Transverse colon (tissue), 4 donors: ENCODE measurements around the gene MUC22. TPM values are rescaled to one million over a fixed set of nuclear protein-coding genes. Genes with fewer than 3 reads are reported as not detected.
"Not testable (repeated sequence)": the region's sequence is repeated elsewhere in the genome, so short reads cannot be mapped to it uniquely, and the experiment has no call there.

Experiments
- DNase-seq: peaks from one replicate; pipeline ENCODE4 v3.0.0-alpha.2; 2019
- H3K27ac ChIP-seq, 4 donors: fragments of 200-600 bp; sonication (generic); 2 replicates each; pipeline ENCODE4 v1.5.1; 2016 to 2018; ENCODE audit warnings: inconsistent platforms in 4 of 4
- H3K27me3 ChIP-seq: fragments of 200-600 bp; sonication (generic); 2 replicates; pipeline ENCODE4 v1.5.1; 2017; ENCODE audit warnings: inconsistent platforms
- H3K36me3 ChIP-seq, 4 donors: fragments of 200-600 bp; sonication (generic); 2 replicates each; pipeline ENCODE4 v1.5.1; 2017 to 2019; ENCODE audit warnings: inconsistent platforms in 4 of 4
- H3K4me1 ChIP-seq, 4 donors: fragments of 200-600 bp; sonication (generic); 2 replicates each; pipeline ENCODE4 v1.5.1; 2017 to 2020; ENCODE audit warnings: inconsistent platforms in 4 of 4
- H3K4me3 ChIP-seq, 4 donors: fragments of 200-600 bp; sonication (generic); 1 replicate in 1 of 4; 2 replicates in 3 of 4; pipeline versions ENCODE4 v1.5.1 to v1.6.1; 2017 to 2019; ENCODE audit warnings: inconsistent platforms in 4 of 4
- H3K9me3 ChIP-seq, 2 donors: fragments of 200-600 bp; sonication (generic); 2 replicates each; pipeline ENCODE4 v1.5.1; 2017 to 2019; ENCODE audit warnings: inconsistent platforms in 2 of 2
- CTCF ChIP-seq, 5 experiments: fragments of 200-600 bp in 3 of 5; fragments of 450-650 bp in 2 of 5; sonication (generic) in 3 of 5; IDR thresholded peaks; 1 replicate in 2 of 5; 2 replicates in 3 of 5; pipeline ENCODE4 v1.5.1; 2016 to 2017; ENCODE audit warnings: antibody characterized with exemption in 5 of 5, inconsistent platforms in 3 of 5, mild to moderate bottlenecking in 2 of 5, moderate library complexity in 1 of 5
- EP300 ChIP-seq: sonication (generic); formaldehyde crosslinking; IDR thresholded peaks from one replicate; pipeline ENCODE4 v1.6.1; 2017; ENCODE audit warnings: antibody characterized with exemption, low read depth
- POLR2A ChIP-seq: fragments of 450-650 bp; IDR thresholded peaks from one replicate; pipeline ENCODE4 v1.6.1; 2016; ENCODE audit warnings: antibody characterized with exemption, mild to moderate bottlenecking, moderate library complexity
- POLR2AphosphoS5 ChIP-seq, 3 donors: sonication (generic); formaldehyde crosslinking; IDR thresholded peaks; one replicate each; pipeline ENCODE4 v1.6.1; 2016; ENCODE audit warnings: antibody characterized with exemption in 3 of 3
- WGBS, 2 donors: methylation state at CpG; one replicate each; pipeline ENCODE4 v1.1.5; 2018; ENCODE audit warnings: low coverage in 1 of 2; 5-methylcytosine and 5-hydroxymethylcytosine counted together
- in situ Hi-C, 4 donors: fragments of 200-750 bp; cut with MboI; loops; one replicate each; pipeline versions ENCODE4 v1.15.0 to v1.15.1; 2017; ENCODE audit warnings: low sequenced_read_pairs in 3 of 4, low pct_ligation_motif_present in 1 of 4, low pct_unique_long_range_greater_than_20kb in 1 of 4
- intact Hi-C: fragments of 100-400 bp; cut with DNase I; formaldehyde crosslinking; loops from one replicate; pipeline ENCODE4 v1.15.1; 2023; ENCODE audit warnings: low total_unique reads
- total RNA-seq, 4 donors: library from RNA; depleted of rRNA; stranded (reverse); fragments of >200 nt; gene quantifications; one replicate each; pipeline ENCODE4 v1.1.0, GENCODE V29; 2016

The MUC22 gene
- total RNA-seq, 4 donors from 2014 or later = not detected

GRCh38 chr6:31060145-31060544, 49.9 kb downstream of the MUC22 start:
- Histone ChIP-seq H3K4me1 (peaks cover 0 to 4% (median 0%) of the 10 kb centered on the region in 4 donors), H3K27me3 (peaks cover 22% of the 10 kb centered on the region), H3K4me3 (no peak overlapping the region), H3K36me3 (no peaks in the 10 kb centered on the region), H3K9me3 (no peaks in the 10 kb centered on the region), H3K27ac (no peak overlapping the region)
- no peak for DNase-seq
- in situ Hi-C loops = loop anchor here in 2 of 4 donors (25.0 kb wide), 2 partner anchors 123 to 598 kb away; partner anchors contain the start of genes MUCL3 (in 1 of the 2) and SFTA2 (in 1 of the 2)
- intact Hi-C loops = no loop called here
- no peak for TF ChIP-seq CTCF (IDR thresholded peaks at IDR 0.05)
- TF ChIP-seq POLR2A = no peak
- no peak for TF ChIP-seq POLR2AphosphoS5 (IDR thresholded peaks at IDR 0.05)
- TF ChIP-seq EP300 = no peak
- 91 to 93% methylated on average over 8 of the region's 8 CpGs for WGBS, 2 donors

- no peak for TF ChIP-seq CTCF (IDR thresholded peaks at IDR 0.05)
- TF ChIP-seq POLR2AphosphoS5 (IDR thresholded peaks at IDR 0.05) = no peak
- intact Hi-C loops = no loop called here
Measured at GRCh38 chr6:31063906-31064435, 53.7 kb downstream of the MUC22 start.

GRCh38 chr6:31065556-31065955, 55.3 kb downstream of the MUC22 start:
- Histone ChIP-seq H3K27me3 (peaks cover 26% of the 10 kb centered on the region), H3K4me3 (no peak overlapping the region), H3K36me3 (no peaks in the 10 kb centered on the region), H3K4me1 (no peaks in the 10 kb centered on the region), H3K27ac (no peak overlapping the region), H3K9me3 (no peaks in the 10 kb centered on the region)
- no peak for DNase-seq
- TF ChIP-seq POLR2A = no peak
- TF ChIP-seq CTCF (IDR thresholded peaks at IDR 0.05) = no peak
- TF ChIP-seq POLR2AphosphoS5 (IDR thresholded peaks at IDR 0.05) = no peak
- TF ChIP-seq EP300 = no peak
- 33 to 43% methylated on average over 2 of the region's 2 CpGs for WGBS, 2 donors
- intact Hi-C loops = loop anchor here (5.0 kb wide), 1 partner anchor 148 kb away; no protein-coding TSS in a partner anchor
- in situ Hi-C loops = loop anchor here in 2 of 4 donors (25.0 kb wide), 2 partner anchors 128 to 603 kb away; partner anchors contain the start of genes MUCL3 (in 1 of the 2) and SFTA2 (in 1 of the 2)

More at GRCh38 chr6:31063906-31064435, 53.7 kb downstream of the MUC22 start:
- in situ Hi-C loops = loop anchor here in 2 of 4 donors (25.0 kb wide), 2 partner anchors 127 to 602 kb away; partner anchors contain the start of genes MUCL3 (in 1 of the 2) and SFTA2 (in 1 of the 2)
- 77 to 82% methylated on average over 5 to 7 of the region's 7 CpGs for WGBS, 2 donors
- H3K36me3 ChIP-seq = no peaks in the 10 kb centered on the region
- peaks cover 26% of the 10 kb centered on the region for H3K27me3 ChIP-seq
- no peaks in the 10 kb centered on the region for H3K9me3 ChIP-seq
- no peak for DNase-seq
- no peaks in the 10 kb centered on the region for H3K4me1 ChIP-seq
- no peak overlapping the region for H3K27ac ChIP-seq
- no peak overlapping the region for H3K4me3 ChIP-seq

DNA sequence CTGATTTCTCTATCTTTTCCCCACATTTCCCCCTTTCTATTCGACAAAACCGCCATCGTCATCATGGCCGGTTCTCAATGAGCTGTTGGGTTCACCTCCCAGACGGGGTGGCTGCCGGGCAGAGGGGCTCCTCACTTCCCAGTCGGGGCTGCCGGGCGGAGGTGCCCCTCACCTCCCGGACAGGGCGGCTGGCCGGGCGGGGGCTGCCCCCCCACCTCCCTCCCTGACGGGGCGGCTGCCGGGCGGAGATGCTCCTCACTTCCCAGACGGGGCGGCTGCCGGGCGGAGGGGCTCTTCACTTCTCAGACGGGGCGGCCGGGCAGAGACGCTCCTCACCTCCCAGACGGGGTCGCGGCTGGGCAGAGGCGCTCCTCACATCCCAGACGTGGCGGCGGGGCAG, 56.8 kb downstream of the MUC22 start:
- intact Hi-C loops (loop anchor here (5.0 kb wide), 1 partner anchor 150 kb away; no protein-coding TSS in a partner anchor), in situ Hi-C loops (loop anchor here in 2 of 4 donors (25.0 kb wide), 2 partner anchors 130 to 605 kb away; partner anchors contain the start of genes MUCL3 (in 1 of the 2) and SFTA2 (in 1 of the 2))
- H3K4me3 ChIP-seq, H3K4me1 ChIP-seq, H3K9me3 ChIP-seq, DNase-seq, H3K36me3 ChIP-seq, H3K27ac ChIP-seq: not testable (repeated sequence)
- H3K27me3 ChIP-seq = peaks cover 21% of the 10 kb centered on the region
- WGBS, 2 donors = 96% methylated on average over 12 of the region's 32 CpGs; no CpG with 5 or more reads in 1 of the 2 donors

- 93% methylated on average over 3 to 6 of the region's 11 CpGs for WGBS, 2 donors
- H3K27ac ChIP-seq, H3K36me3 ChIP-seq, H3K9me3 ChIP-seq, DNase-seq, H3K4me3 ChIP-seq: not testable (repeated sequence)
- Histone ChIP-seq H3K4me1 (peaks cover 0 to 11% (median 3%) of the 10 kb centered on the region in 4 donors), H3K27me3 (peaks cover 10% of the 10 kb centered on the region)
- in situ Hi-C loops = loop anchor here in 2 of 4 donors (25.0 kb wide), 2 partner anchors 131 to 606 kb away; partner anchors contain the start of genes MUCL3 (in 1 of the 2) and SFTA2 (in 1 of the 2)
- intact Hi-C loops = loop anchor here (5.0 kb wide), 1 partner anchor 151 kb away; no protein-coding TSS in a partner anchor
Measured at GRCh38 chr6:31067891-31068668, 57.8 kb downstream of the MUC22 start.
